ENCODE results near the gene MGA.

- TF ChIP-seq CTCF (IDR thresholded peaks at IDR 0.05; ENCODE audit: poor library complexity) (no peak), EZH2 (IDR thresholded peaks at IDR 0.05; ENCODE audit: borderline replicate concordance) (no peak)
Measured at GRCh38 chr15:41648770-41649169, 11.4 kb upstream of the MGA start.

Measured in hepatocyte (in vitro differentiated cells).